Urinary bladder (tissue), 4 donors: ENCODE results near the gene SPATA6L. TPM values are rescaled to one million over a fixed set of nuclear protein-coding genes. Genes with fewer than 3 reads are reported as not detected.
"Not testable (repeated sequence)": the region's sequence is repeated elsewhere in the genome, so short reads cannot be mapped to it uniquely, and the experiment has no call there.

Experiments used
- DNase-seq: peaks from one replicate; pipeline ENCODE4 v3.0.0-alpha.2; 2015; ENCODE audit errors: extremely low spot score
- H3K27ac ChIP-seq: one replicate; pipeline ENCODE4 v1.5.1; 2013; ENCODE audit warnings: low read depth, mild to moderate bottlenecking, moderate library complexity
- H3K36me3 ChIP-seq: one replicate; pipeline ENCODE4 v1.6.1; 2013; ENCODE audit warnings: mild to moderate bottlenecking, moderate library complexity; ENCODE audit not compliant: insufficient read depth
- H3K4me1 ChIP-seq: one replicate; pipeline ENCODE4 v1.6.1; 2013; ENCODE audit warnings: mild to moderate bottlenecking, moderate library complexity; ENCODE audit not compliant: insufficient read depth
- H3K4me3 ChIP-seq: one replicate; pipeline ENCODE4 v1.5.1; 2013; ENCODE audit warnings: low read depth, low read length
- WGBS: extraction: QIAGEN DNeasy Blood & Tissue Kit; methylation state at CpG from one replicate; pipeline ENCODE4 v1.1.7; 2013; 5-methylcytosine and 5-hydroxymethylcytosine counted together
- polyA plus RNA-seq: library from polyadenylated mRNA; stranded (reverse); fragments of 200-250 nt; gene quantifications from one replicate; pipeline ENCODE4 v1.2.3, GENCODE V29; 2013
- total RNA-seq: library from RNA; depleted of rRNA; stranded (reverse); fragments of >200 nt; gene quantifications from one replicate; pipeline ENCODE4 v1.2.3, GENCODE V29; 2014
- donor health status: healthy with polysubstance abuse.
- donor health status: healthy.

SPATA6L gene
- total and polyA plus RNA-seq, 2 donors, result 1.2 to 5.4 TPM

- 80% methylated on average over 2 of the region's 2 CpGs for WGBS
- no peaks in the 10 kb centered on the region for H3K4me1 ChIP-seq
- H3K27ac ChIP-seq, result no peak overlapping the region
- DNase-seq, result no peak
- no peak overlapping the region for H3K4me3 ChIP-seq
- H3K36me3 ChIP-seq, result no peaks in the 10 kb centered on the region
Measured at GRCh38 chr9:4665357-4665756, 923 bp downstream of the SPATA6L start.

DNA sequence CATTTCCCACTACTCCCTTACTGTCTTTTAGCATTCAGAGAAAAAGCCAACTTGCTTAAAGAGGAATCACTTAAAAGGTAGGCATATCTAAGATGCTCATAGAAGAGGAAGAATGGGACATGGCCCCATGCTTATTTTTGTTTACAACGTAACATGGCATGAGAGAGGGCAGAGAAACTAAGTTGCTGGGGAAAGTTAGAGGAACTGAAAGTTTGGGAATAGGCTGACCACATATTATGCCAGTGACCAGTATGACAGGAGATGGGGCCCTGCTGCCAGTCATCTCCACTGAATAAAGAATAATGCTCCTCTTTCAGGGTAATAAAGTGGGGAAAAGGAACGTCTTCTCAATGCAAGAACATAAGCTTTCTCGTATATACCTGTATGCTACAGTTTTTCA is 2.3 kb downstream of the SPATA6L start:
- peak overlapping the region; percentile 54 for H3K27ac ChIP-seq
- H3K4me1 ChIP-seq, result no peaks in the 10 kb centered on the region
- H3K4me3 ChIP-seq, result no peak overlapping the region
- WGBS, result 87% methylated on average over 3 of the region's 3 CpGs
- DNase-seq, result no peak
- H3K36me3 ChIP-seq, result no peaks in the 10 kb centered on the region

DNA sequence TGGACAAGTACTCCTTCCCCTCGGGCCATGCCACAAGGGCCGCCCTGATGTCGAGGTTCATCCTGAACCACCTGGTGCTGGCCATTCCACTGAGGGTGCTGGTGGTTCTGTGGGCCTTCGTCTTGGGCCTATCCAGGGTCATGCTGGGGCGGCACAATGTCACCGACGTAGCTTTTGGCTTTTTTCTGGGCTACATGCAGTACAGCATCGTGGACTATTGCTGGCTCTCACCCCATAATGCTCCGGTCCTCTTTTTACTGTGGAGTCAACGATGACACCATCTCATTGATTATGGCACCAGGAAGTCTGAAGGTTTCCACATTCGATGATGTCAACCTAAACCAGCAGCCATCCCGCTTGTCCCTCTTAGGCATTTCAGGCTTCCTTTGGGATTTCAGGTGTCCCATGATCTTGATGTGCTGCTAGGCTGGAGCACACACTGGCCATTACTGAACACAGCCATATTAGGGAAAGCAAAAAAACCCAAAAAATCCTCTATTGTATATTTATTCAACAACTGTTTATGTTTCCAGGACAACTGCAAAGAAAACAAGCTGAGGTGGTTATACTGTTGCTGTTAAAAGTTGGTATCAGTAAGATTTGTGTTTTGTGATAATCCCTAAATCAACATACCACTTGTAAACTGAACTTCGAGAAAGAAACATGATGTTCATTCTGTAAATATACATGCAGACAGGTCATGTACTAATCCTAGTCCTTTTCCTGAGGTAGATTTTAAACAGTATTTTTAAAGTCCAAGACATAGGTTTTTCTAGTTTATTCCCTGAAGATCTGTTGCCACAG is 3.1 kb downstream of the SPATA6L start:
- 50% methylated on average over 13 of the region's 13 CpGs for WGBS
- peak overlapping the region; percentile 69 for H3K4me3 ChIP-seq
- DNase-seq, result no peak
- H3K4me1 ChIP-seq, result no peaks in the 10 kb centered on the region
- H3K36me3 ChIP-seq, result no peaks in the 10 kb centered on the region
- H3K27ac ChIP-seq, result peak overlapping the region; percentile 95

- peak within 1 kb of the TSS; percentile 95 for H3K27ac ChIP-seq
- H3K4me1 ChIP-seq, result no peaks in the 10 kb centered on the region
- H3K4me3 ChIP-seq, result peak within 1 kb of the TSS; percentile 69
- WGBS, result 2% methylated on average over 70 of the region's 70 CpGs
- no peak for DNase-seq
- no peaks in the 10 kb centered on the region for H3K36me3 ChIP-seq
Measured at GRCh38 chr9:4662108-4662988, 3.9 kb downstream of the SPATA6L start, which contains the start of gene PLPP6. Gene PLPP6, plus strand, starts transcription at chr9:4662294. Its CDS starts 82 bp downstream, at chr9:4662376.

DNA sequence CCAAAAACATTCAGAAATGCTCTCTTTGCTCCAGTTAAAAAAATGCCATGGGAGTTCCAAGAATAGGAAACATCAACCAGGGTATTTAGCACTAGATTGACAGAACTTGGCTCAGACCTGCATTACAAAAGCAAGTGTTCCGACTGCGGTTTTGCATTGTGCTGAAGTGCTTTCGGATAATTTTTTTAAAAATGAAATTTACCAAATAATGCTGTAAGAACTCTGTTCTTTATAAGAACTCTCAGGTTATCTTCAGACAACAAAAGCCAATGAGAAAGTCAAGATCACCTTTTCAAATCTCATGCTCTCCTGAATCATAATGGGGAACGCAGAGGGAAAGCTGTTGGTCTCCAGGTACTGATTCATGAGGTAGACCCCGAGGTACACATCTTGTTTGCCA is 4.7 kb downstream of the SPATA6L start:
- 8% methylated on average over 5 of the region's 5 CpGs for WGBS
- DNase-seq, result no peak
- no peaks in the 10 kb centered on the region for H3K36me3 ChIP-seq
- H3K27ac ChIP-seq, result no peak overlapping the region
- H3K4me3 ChIP-seq, result peak overlapping the region; percentile 69
- no peaks in the 10 kb centered on the region for H3K4me1 ChIP-seq

- Histone ChIP-seq H3K4me3 (no peak overlapping the region), H3K27ac (no peak overlapping the region), H3K36me3 (no peaks in the 10 kb centered on the region), H3K4me1 (no peaks in the 10 kb centered on the region)
- no peak for DNase-seq
- WGBS, result 89% methylated on average over 1 of the region's 1 CpG
Measured at GRCh38 chr9:4661165-4661564, 5.1 kb downstream of the SPATA6L start.

DNA sequence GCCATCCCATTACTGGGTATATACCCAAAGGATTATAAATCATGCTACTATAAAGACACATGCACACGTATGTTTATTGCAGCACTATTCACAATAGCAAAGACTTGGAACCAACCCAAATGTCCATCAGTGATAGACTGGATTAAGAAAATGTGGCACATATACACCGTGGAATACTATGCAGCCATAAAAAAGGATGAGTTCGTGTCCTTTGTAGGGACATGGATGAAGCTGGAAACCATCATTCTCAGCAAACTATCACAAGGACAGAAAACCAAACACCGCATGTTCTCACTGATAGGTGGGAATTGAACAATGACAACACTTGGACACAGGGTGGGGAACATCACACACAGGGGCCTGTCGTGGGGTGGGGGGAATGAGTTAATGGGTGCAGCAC is 5.6 kb downstream of the SPATA6L start:
- DNase-seq, H3K27ac ChIP-seq, H3K4me3 ChIP-seq, H3K4me1 ChIP-seq, H3K36me3 ChIP-seq: not testable (repeated sequence)
- WGBS, result 93% methylated on average over 4 of the region's 5 CpGs

DNA sequence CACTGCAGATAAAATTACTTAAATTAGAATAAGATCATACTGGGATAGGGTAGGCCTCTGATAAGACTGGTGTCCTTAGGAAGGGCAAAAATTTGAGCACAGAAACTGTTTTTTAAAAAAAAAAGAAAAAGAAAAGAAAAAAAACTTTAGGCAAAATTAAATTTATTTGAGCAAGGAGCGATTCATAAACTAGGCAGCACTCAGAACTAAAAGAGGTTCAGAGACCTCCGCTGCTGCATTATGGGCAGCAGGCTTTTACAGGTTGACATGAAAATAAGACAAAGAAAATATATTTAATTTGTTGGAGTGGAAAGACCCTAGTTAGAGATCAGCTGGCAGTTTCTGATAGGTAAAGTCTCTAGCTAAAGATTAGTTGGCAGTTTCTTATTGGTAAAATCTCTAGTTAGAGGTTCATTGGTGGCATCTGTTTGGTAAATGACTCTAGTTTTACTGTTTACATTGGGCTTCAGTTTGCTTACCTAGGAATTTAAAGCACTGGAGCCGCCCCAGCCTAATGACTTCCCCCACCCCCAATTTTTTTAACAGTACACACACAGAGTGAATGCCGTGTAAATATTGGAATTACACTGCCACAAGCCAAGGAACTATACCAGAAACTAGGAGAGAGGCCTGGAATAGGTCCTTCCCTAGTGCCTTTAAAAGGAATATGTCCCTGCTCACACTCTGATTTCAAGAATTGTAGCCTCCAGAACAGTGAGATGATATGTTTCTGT is 8.7 kb downstream of the SPATA6L start:
- Histone ChIP-seq H3K4me3 (no peak overlapping the region), H3K4me1 (no peaks in the 10 kb centered on the region), H3K36me3 (no peaks in the 10 kb centered on the region), H3K27ac (no peak overlapping the region)
- no peak for DNase-seq
- 80% methylated on average over 4 of the region's 4 CpGs for whole genome bisulfite sequencing

GRCh38 chr9:4656621-4657020 is 9.7 kb downstream of the SPATA6L start:
- Histone ChIP-seq H3K27ac (no peak overlapping the region), H3K36me3 (no peaks in the 10 kb centered on the region), H3K4me1 (no peaks in the 10 kb centered on the region), H3K4me3 (no peak overlapping the region)
- 59% methylated on average over 3 of the region's 3 CpGs for WGBS
- DNase-seq, result no peak

DNA sequence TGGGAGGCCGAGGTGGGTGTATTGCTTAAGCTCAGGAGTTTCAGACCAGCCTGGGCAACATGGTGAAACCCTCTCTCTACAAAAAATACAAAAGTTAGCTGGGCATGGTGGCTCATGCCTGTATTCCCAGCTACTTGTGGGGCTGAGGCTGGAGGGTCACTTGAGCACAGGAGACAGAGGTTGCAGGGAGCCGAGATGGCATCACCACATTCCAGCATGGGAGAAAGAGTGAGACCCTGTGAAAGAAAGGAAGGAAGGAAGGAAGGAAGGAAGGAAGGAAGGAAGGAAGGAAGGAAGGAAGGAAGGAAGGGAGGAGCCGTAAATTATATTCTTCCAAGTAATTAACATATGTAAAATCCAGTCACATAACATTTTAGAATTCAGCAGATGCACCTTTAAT is 10.1 kb downstream of the SPATA6L start:
- not testable (repeated sequence) for H3K36me3 ChIP-seq, H3K4me1 ChIP-seq, H3K4me3 ChIP-seq, H3K27ac ChIP-seq, DNase-seq
- WGBS, result 90% methylated on average over 3 of the region's 3 CpGs

DNA sequence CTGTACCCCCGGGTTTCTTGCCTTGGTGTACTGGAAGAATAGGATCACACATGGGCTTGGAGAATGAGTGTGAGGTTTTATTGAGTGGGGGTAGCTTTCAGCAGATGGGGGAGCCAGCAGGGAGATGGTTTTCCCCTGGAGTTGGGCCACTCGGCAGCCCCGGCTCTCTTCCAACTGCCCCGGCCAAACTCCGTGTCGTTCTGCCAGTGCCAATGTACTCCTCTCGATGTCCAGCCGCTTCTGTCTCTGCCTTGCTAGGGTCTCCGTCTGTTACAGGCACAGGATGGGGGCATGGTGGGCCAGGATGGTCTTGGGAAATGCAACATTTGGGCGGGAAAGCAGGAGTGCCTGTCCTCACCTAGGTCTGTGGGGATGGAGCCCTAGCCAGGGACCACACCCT is 11.7 kb downstream of the SPATA6L start:
- Histone ChIP-seq H3K4me1 (no peaks in the 10 kb centered on the region), H3K36me3 (no peaks in the 10 kb centered on the region), H3K4me3 (no peak overlapping the region), H3K27ac (no peak overlapping the region)
- no peak for DNase-seq
- 85% methylated on average over 10 of the region's 10 CpGs for WGBS

- no peaks in the 10 kb centered on the region for H3K36me3 ChIP-seq
- DNase-seq, result no peak
- H3K4me3 ChIP-seq, result no peak overlapping the region
- WGBS, result 87% methylated on average over 9 of the region's 9 CpGs
- no peaks in the 10 kb centered on the region for H3K4me1 ChIP-seq
- H3K27ac ChIP-seq, result no peak overlapping the region
Measured at GRCh38 chr9:4654084-4654483, 12.2 kb downstream of the SPATA6L start.

DNA sequence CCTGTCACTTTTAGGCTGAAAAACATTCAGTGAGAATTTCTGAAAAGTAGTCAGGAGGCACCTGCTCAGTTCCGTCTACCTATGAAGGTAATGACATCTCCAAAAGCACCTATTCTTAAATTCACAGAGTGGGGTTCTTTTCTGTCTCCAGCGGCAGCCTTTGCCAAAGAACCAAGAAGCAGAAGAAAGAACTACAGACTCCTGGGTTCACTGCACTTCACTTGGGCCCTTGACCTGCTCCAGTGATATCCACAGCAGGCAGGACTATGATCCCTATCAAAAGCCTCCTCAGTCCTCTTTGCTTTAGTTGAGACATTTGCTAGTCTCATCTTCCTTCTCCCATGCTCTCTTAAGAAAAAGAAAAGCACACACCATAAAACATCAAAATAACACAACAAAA is 23.9 kb downstream of the SPATA6L start:
- no peak overlapping the region for H3K4me3 ChIP-seq
- no peaks in the 10 kb centered on the region for H3K4me1 ChIP-seq
- DNase-seq, result no peak
- no peaks in the 10 kb centered on the region for H3K36me3 ChIP-seq
- 92% methylated on average over 2 of the region's 2 CpGs for WGBS
- no peak overlapping the region for H3K27ac ChIP-seq
